ENCODE measurements around the gene LYSET.
"Not testable (repeated sequence)": the region's sequence is repeated elsewhere in the genome, so short reads cannot be mapped to it uniquely, and the experiment has no call there.

LYSET gene

GRCh38 chr14:93184391-93185348 is at the start of gene LYSET, which contains the start of gene MOAP1:
LYSET (plus strand) TSS chr14:93185317; CDS start chr14:93185406, 89 bp downstream.
MOAP1 (minus strand) TSS chr14:93184897; CDS start chr14:93184242, 655 bp downstream.
- in situ Hi-C loops (cut with HindIII; ENCODE audit: low sequenced_read_pairs) = no loop called here

- in situ Hi-C loops (cut with HindIII; ENCODE audit: low sequenced_read_pairs) = loop anchor here (5.0 to 25.0 kb wide), 2 partner anchors 38 to 298 kb away; no protein-coding TSS in a partner anchor
These were observed 49.7 kb upstream of the LYSET start for GRCh38 chr14:93135399-93135798.

GRCh38 chr14:93136009-93136408 is 49.1 kb upstream of the LYSET start:
- in situ Hi-C loops (cut with HindIII; ENCODE audit: low sequenced_read_pairs) = loop anchor here (5.0 to 25.0 kb wide), 2 partner anchors 39 to 299 kb away; no protein-coding TSS in a partner anchor

- in situ Hi-C loops (cut with HindIII; ENCODE audit: low sequenced_read_pairs) = loop anchor here (5.0 to 25.0 kb wide), 2 partner anchors 39 to 299 kb away; no protein-coding TSS in a partner anchor
These were observed 48.6 kb upstream of the LYSET start for GRCh38 chr14:93136508-93136907.

GRCh38 chr14:93137864-93138263 is 47.3 kb upstream of the LYSET start:
- in situ Hi-C loops (cut with HindIII; ENCODE audit: low sequenced_read_pairs) = loop anchor here (5.0 to 25.0 kb wide), 2 partner anchors 41 to 301 kb away; no protein-coding TSS in a partner anchor

- in situ Hi-C loops (cut with HindIII; ENCODE audit: low sequenced_read_pairs) = loop anchor here (5.0 to 25.0 kb wide), 2 partner anchors 101 to 306 kb away; no protein-coding TSS in a partner anchor
These were observed 42.1 kb upstream of the LYSET start for GRCh38 chr14:93142854-93143652.

- in situ Hi-C loops (cut with HindIII; ENCODE audit: low sequenced_read_pairs) = loop anchor here (25.0 kb wide), 1 partner anchor 309 kb away; no protein-coding TSS in a partner anchor
These were observed 39.0 kb upstream of the LYSET start for GRCh38 chr14:93146119-93146518.

- in situ Hi-C loops (cut with HindIII; ENCODE audit: low sequenced_read_pairs) = loop anchor here (25.0 kb wide), 1 partner anchor 312 kb away; no protein-coding TSS in a partner anchor
These were observed 36.1 kb upstream of the LYSET start for GRCh38 chr14:93148979-93149378.

GRCh38 chr14:93150227-93151208 is 34.6 kb upstream of the LYSET start:
- in situ Hi-C loops (cut with HindIII; ENCODE audit: low sequenced_read_pairs) = no loop called here

GRCh38 chr14:93153121-93153520 is 32.0 kb upstream of the LYSET start:
- in situ Hi-C loops (cut with HindIII; ENCODE audit: low sequenced_read_pairs) = no loop called here

- in situ Hi-C loops (cut with HindIII; ENCODE audit: low sequenced_read_pairs) = no loop called here
These were observed 29.4 kb upstream of the LYSET start for GRCh38 chr14:93155667-93156066.

- in situ Hi-C loops (cut with HindIII; ENCODE audit: low sequenced_read_pairs) = no loop called here
These were observed 28.3 kb upstream of the LYSET start for GRCh38 chr14:93156693-93157369.

GRCh38 chr14:93158349-93158748 is 26.8 kb upstream of the LYSET start:
- in situ Hi-C loops (cut with HindIII; ENCODE audit: low sequenced_read_pairs) = not testable (repeated sequence)

GRCh38 chr14:93159625-93160352 is 25.3 kb upstream of the LYSET start:
- in situ Hi-C loops (cut with HindIII; ENCODE audit: low sequenced_read_pairs) = not testable (repeated sequence)

- in situ Hi-C loops (cut with HindIII; ENCODE audit: low sequenced_read_pairs) = no loop called here
These were observed 24.7 kb upstream of the LYSET start for GRCh38 chr14:93160353-93160801.

- in situ Hi-C loops (cut with HindIII; ENCODE audit: low sequenced_read_pairs) = no loop called here
These were observed 23.6 kb upstream of the LYSET start for GRCh38 chr14:93161411-93161940.

GRCh38 chr14:93163564-93163963 is 21.6 kb upstream of the LYSET start:
- in situ Hi-C loops (cut with HindIII; ENCODE audit: low sequenced_read_pairs) = no loop called here

Measured in endothelial cell of hepatic sinusoid (primary cell).